ENCODE results near the gene SMIM3.

SMIM3 gene

DNA sequence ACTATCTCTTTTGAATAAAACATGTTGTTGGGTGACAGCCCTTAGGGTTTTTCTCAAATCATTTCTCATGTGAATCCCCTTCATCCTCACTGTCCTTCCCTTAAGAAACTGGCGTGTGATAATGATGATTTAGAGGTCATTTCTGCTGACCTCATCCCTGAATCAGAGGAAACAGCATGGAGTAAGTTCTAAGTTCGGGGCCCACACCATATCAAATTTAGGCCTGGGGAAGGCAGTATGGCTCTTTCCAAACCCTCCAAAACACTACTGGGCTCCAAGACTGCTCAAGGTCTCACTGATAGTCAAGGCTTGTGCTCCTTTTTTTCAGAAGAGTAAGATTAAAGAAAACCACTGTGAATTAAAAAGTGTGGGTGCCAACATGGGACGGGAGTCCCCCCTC is 872 bp upstream of the SMIM3 start:
- TF ChIP-seq SIN3A (IDR thresholded peaks at IDR 0.05; ENCODE audit: borderline replicate concordance, insufficient read depth, low read length) (no peak), TAF1 (IDR thresholded peaks at IDR 0.05; ENCODE audit: borderline replicate concordance, insufficient read depth, low read length) (no peak), POLR2AphosphoS5 (IDR thresholded peaks at IDR 0.05; ENCODE audit: low read depth, low read length) (no peak), REST (IDR thresholded peaks at IDR 0.05; ENCODE audit: insufficient read depth in 1 of 2, low read depth in 2 of 2, low read length in 2 of 2) (no peak), FOXP2 (optimal IDR thresholded peaks at IDR 0.05; ENCODE audit: borderline replicate concordance, extremely low read depth, extremely low read length, insufficient read depth) (no peak)

DNA sequence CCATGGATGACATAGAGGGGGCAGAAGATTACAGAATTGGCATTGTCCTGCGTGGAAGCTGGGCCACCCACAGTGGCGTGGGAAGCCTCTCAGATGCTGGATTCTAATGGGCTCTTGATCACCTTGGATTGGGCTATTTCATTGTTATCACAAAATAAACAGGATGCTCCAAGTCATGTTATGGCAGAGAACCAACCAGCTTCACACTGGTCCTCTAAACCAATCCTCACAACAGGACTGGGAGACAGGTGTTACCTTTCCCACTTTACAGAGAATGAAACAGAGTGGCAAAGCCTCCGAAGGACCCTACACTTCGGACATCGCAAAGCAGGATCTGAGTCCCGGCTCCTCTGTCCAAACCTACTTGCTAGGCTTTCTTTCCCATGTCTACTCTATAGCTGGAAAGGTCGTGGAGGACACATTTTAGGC is 455 bp upstream of the SMIM3 start:
- TF ChIP-seq REST (IDR thresholded peaks at IDR 0.05; ENCODE audit: insufficient read depth in 1 of 2, low read depth in 2 of 2, low read length in 2 of 2) = no peak
- TF ChIP-seq TAF1 (IDR thresholded peaks at IDR 0.05; ENCODE audit: borderline replicate concordance, insufficient read depth, low read length) = no peak
- no peak for TF ChIP-seq POLR2AphosphoS5 (IDR thresholded peaks at IDR 0.05; ENCODE audit: low read depth, low read length)
- no peak for TF ChIP-seq SIN3A (IDR thresholded peaks at IDR 0.05; ENCODE audit: borderline replicate concordance, insufficient read depth, low read length)
- no peak for TF ChIP-seq FOXP2 (optimal IDR thresholded peaks at IDR 0.05; ENCODE audit: borderline replicate concordance, extremely low read depth, extremely low read length, insufficient read depth)

DNA sequence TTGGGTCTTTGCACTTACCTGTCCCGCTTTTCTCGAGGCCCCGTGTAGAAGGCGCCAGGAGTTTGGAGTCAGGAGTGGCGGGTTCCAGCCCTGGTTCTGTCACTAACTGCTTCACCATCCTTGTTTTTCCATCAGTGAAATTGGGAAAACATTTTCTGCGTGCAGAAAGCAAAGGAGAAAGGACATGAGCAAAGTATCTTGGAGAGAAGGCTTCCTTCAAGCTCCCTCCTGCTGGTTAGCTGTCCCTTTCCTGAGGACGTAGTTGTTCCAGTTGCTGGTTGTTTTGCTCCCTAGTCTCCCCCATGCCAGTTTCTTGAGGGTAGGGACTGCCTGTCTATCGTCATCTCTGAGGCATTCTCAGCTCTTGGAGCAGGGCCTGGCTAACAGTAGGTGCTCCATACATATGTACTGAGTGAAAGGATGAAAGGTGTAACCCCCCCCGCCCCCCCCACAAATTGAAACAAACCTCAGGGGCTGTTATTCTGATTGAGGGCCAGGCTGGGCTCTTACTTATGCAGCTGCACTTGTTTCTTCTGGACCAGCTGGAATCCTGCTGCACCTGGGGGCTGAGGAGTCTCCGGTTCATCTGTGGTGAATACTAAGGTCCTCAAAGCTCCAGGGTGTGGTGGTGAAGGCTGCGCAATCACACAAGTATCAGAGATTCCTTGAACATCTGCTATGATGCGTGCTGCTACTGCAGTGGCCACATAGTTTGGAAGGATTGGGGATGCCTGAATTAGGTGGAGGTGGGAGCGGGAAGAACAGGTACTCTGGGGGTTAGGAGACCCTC is 1.0 kb downstream of the SMIM3 start:
- TF ChIP-seq TAF1 (IDR thresholded peaks at IDR 0.05; ENCODE audit: borderline replicate concordance, insufficient read depth, low read length) = no peak
- TF ChIP-seq FOXP2 (optimal IDR thresholded peaks at IDR 0.05; ENCODE audit: borderline replicate concordance, extremely low read depth, extremely low read length, insufficient read depth) = no peak
- no peak for TF ChIP-seq REST (IDR thresholded peaks at IDR 0.05; ENCODE audit: insufficient read depth in 1 of 2, low read depth in 2 of 2, low read length in 2 of 2)
- TF ChIP-seq POLR2AphosphoS5 (IDR thresholded peaks at IDR 0.05; ENCODE audit: low read depth, low read length) = no peak
- TF ChIP-seq SIN3A (IDR thresholded peaks at IDR 0.05; ENCODE audit: borderline replicate concordance, insufficient read depth, low read length) = no peak

DNA sequence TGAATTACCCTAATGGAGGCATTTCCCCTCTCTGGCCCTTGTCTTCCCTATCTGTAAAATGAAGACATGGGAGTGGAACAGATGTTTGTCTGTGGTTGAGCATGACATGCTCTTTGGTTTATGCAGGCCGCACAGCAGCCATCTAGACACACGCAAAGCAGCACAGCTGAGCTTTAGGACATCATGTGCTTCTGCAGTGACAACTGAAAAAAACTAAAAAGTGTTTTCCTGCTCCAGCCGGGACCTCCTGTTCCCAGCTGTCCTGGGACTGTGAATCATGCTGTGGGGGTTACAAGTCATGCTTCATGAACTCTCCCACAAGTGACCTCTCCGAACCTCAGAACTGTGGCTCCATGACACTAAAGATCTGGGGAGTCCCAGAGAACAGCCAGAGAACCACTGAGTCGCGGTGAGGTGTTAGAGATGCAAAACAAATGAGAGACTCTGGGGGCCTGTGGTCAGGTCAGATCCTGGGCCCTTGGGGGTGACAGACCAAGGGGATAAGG is 1.7 kb downstream of the SMIM3 start:
- TF ChIP-seq TAF1 (IDR thresholded peaks at IDR 0.05; ENCODE audit: borderline replicate concordance, insufficient read depth, low read length) = no peak
- TF ChIP-seq POLR2AphosphoS5 (IDR thresholded peaks at IDR 0.05; ENCODE audit: low read depth, low read length) = no peak
- TF ChIP-seq SIN3A (IDR thresholded peaks at IDR 0.05; ENCODE audit: borderline replicate concordance, insufficient read depth, low read length) = no peak
- TF ChIP-seq REST (IDR thresholded peaks at IDR 0.05; ENCODE audit: insufficient read depth in 1 of 2, low read depth in 2 of 2, low read length in 2 of 2) = no peak
- TF ChIP-seq FOXP2 (optimal IDR thresholded peaks at IDR 0.05; ENCODE audit: borderline replicate concordance, extremely low read depth, extremely low read length, insufficient read depth) = no peak

Data from PFSK-1 (cell line).